Activated CD8-positive, alpha-beta T cell treated with anti-CD3 and anti-CD28 coated beads for 36 hours (primary cell): ENCODE data around the gene HOXC9. TPM values are rescaled to one million over a fixed set of nuclear protein-coding genes. Genes with fewer than 3 reads are reported as not detected.
A peak's percentile ranks its signal among the peaks of the same experiment; 100 is the strongest.

ENCODE experiments used
- ATAC-seq: fragments of 200-7000 bp; cut with Tn5 transposase; one replicate; pipeline ENCODE4 v1.10.0; 2021; ENCODE audit warnings: mild to moderate bottlenecking, moderate library complexity
- CTCF ChIA-PET: fragments of 350-600 bp; sonication (Branson Sonifier 250); formaldehyde crosslinking; loops from one replicate; lab custom pipeline; 2021; ENCODE audit warnings: antibody characterized with exemption; lab: Charles Lee
- POLR2A ChIA-PET: fragments of 350-600 bp; sonication (Branson Sonifier 250); formaldehyde crosslinking; loops from one replicate; lab custom pipeline; 2021; ENCODE audit warnings: antibody characterized with exemption; lab: Charles Lee
- DNase-seq: peaks from one replicate; pipeline ENCODE4 v3.0.0-alpha.2; 2020
- H3K27ac Mint-ChIP-seq: one replicate; pipeline ENCODE4 v1.8.0; 2021; ENCODE audit warnings: mild to moderate bottlenecking, mixed read lengths
- H3K27me3 Mint-ChIP-seq: one replicate; pipeline ENCODE4 v1.8.0; 2021; ENCODE audit warnings: mixed read lengths
- H3K36me3 Mint-ChIP-seq: one replicate; pipeline ENCODE4 v1.8.0; 2021; ENCODE audit warnings: low read depth, mixed read lengths
- H3K4me1 Mint-ChIP-seq: one replicate; pipeline ENCODE4 v1.8.0; 2021; ENCODE audit warnings: low read depth, mixed read lengths
- H3K4me3 Mint-ChIP-seq: one replicate; pipeline ENCODE4 v1.8.0; 2021; ENCODE audit warnings: mild to moderate bottlenecking, moderate library complexity, mixed read lengths
- H3K9me3 Mint-ChIP-seq: one replicate; pipeline ENCODE4 v1.8.0; 2021; ENCODE audit warnings: mixed read lengths
- intact Hi-C: fragments of 100-400 bp; cut with micrococcal nuclease; formaldehyde crosslinking; loops from one replicate; pipeline ENCODE4 v1.10.0; 2022
- total RNA-seq, 2 experiments: library from RNA; stranded (reverse); gene quantifications; one replicate each; pipeline ENCODE4 v1.2.3, GENCODE V29; 2021
- TF ChIP-seq, protein P1 (sequence below): fragments of 200-600 bp; IDR thresholded peaks from one replicate; pipeline ENCODE4 v1.8.0; 2022; ENCODE audit warnings: antibody characterized with exemption, mild to moderate bottlenecking

Gene HOXC9
- total RNA-seq, 2 experiments from 2014 or later, result not detected

DNA sequence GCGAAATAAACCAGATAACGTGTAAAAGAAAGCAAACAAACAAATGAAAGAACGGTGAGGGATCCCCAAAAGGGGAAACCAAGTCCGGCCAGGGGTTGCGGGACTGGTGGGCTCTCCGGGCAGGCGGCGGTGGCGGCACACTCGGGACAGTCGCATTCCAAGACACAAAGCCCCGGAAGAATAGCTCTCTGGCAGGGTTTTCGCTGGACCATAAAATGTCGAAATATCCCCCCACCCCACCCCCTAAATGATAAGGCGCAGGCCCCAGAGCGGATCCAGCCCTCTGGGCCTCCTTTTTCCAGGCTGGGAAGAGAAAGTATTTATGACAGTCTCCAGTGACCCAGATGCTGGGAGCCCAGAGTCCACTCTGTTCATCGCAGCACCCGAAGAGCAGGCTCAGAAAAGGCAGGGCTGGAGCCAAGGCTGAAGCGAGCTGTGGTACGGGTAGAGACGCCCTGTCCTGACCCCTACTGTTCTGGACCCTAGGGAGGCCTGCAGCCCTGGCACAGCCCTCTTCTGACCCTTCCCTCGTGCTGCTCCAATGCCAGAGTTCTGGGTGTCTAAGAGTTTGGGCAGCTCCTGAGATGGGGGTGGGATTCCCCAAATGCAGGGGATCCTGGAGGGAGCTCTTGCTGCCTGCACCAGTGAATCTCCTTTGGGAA lies 6.7 kb downstream of the HOXC9 start:
- TF ChIP-seq, protein P1, sequence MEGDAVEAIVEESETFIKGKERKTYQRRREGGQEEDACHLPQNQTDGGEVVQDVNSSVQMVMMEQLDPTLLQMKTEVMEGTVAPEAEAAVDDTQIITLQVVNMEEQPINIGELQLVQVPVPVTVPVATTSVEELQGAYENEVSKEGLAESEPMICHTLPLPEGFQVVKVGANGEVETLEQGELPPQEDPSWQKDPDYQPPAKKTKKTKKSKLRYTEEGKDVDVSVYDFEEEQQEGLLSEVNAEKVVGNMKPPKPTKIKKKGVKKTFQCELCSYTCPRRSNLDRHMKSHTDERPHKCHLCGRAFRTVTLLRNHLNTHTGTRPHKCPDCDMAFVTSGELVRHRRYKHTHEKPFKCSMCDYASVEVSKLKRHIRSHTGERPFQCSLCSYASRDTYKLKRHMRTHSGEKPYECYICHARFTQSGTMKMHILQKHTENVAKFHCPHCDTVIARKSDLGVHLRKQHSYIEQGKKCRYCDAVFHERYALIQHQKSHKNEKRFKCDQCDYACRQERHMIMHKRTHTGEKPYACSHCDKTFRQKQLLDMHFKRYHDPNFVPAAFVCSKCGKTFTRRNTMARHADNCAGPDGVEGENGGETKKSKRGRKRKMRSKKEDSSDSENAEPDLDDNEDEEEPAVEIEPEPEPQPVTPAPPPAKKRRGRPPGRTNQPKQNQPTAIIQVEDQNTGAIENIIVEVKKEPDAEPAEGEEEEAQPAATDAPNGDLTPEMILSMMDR, result no peak
- peak overlapping the region; percentile 41 for H3K4me3 Mint-ChIP-seq
- intact Hi-C loops, result loop anchor here (2.0 to 5.0 kb wide), 2 partner anchors 186 to 200 kb away; no protein-coding TSS in a partner anchor
- ATAC-seq (no peak), DNase-seq (no peak)
- CTCF ChIA-PET, result interaction anchor here (0.6 to 6.5 kb wide), 23 partner anchors 9 to 208 kb away, joined by 3 to 94 read pairs (median 7); partner anchors contain the start of genes HOXC10, HOXC4, HOXC5 and SMUG1
- H3K27ac Mint-ChIP-seq, result no peak overlapping the region
- H3K4me1 Mint-ChIP-seq, result peaks cover 26% of the 10 kb centered on the region
- no peaks in the 10 kb centered on the region for H3K36me3 Mint-ChIP-seq
- H3K9me3 Mint-ChIP-seq, result no peaks in the 10 kb centered on the region
- POLR2A ChIA-PET, result interaction anchor here (1.0 to 1.1 kb wide), 2 partner anchors 20 to 23 kb away, joined by 3 read pairs; no protein-coding TSS in a partner anchor
- H3K27me3 Mint-ChIP-seq, result peaks cover 84% of the 10 kb centered on the region

DNA sequence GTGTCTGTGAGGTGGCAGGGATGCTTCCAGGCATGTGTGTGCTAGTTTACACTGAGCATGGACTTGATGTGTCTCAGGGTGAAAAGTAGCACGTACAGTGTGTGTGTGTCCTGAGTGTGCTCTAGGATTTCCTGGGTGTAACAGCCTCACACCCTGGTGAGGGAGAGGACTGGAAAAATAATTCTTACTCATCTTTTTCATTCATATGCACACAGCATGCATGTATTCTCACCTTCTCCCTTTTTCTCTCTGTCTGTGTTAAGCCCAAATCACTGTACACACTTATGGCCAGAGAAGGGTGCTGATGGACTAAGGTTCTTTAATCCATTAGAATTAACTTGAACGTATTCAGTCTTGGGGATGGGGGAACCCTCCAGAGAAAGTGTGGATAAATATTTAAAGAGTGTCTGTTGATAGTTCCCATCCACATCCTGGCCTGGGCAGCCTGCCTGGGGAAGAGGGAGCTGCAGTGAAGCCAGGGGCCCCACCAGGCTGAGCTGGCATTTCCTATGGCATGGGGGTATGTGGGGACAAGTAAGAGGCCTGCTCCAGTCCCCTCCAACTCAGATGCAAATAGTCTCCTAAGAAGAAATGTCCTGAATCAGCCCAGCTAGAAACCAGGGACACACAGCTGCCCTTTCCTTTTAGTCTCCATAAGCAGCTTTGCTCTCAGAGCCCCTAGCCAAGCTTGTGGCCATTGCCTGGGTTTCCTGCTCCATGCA lies 7.7 kb downstream of the HOXC9 start:
- CTCF ChIA-PET, result interaction anchor here (1.0 to 6.5 kb wide), 10 partner anchors 8 to 209 kb away, joined by 4 to 94 read pairs (median 13); partner anchors contain the start of genes HOXC10, HOXC5 and SMUG1
- ATAC-seq (no peak), DNase-seq (no peak)
- intact Hi-C loops, result loop anchor here (2.0 to 5.0 kb wide), 2 partner anchors 185 to 199 kb away; no protein-coding TSS in a partner anchor
- H3K36me3 Mint-ChIP-seq, result no peaks in the 10 kb centered on the region
- POLR2A ChIA-PET, result interaction anchor here (1.1 to 2.2 kb wide), 3 partner anchors 9 to 54 kb away, joined by 3 to 6 read pairs (median 6); partner anchors contain the start of gene HOXC12
- no peaks in the 10 kb centered on the region for H3K9me3 Mint-ChIP-seq
- H3K4me3 Mint-ChIP-seq, result no peak overlapping the region
- peaks cover 83% of the 10 kb centered on the region for H3K27me3 Mint-ChIP-seq
- peaks cover 26% of the 10 kb centered on the region for H3K4me1 Mint-ChIP-seq
- no peak overlapping the region for H3K27ac Mint-ChIP-seq
- TF ChIP-seq, protein P1, result no peak

DNA sequence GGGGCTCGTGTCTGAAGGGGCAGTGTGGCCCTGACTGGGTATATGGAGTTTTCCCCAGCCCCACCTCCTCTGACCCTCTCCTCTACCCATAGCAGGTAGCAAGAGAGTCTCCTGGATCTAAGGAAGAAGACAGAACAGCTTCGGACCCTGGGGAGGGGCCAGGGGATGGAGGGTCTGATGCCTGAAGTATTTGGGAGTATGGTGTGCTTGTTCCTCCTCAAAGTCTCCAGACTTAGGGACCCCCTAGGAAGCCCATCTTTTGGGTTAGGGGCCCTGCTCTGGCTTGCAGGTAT lies 8.2 kb downstream of the HOXC9 start:
- H3K27ac Mint-ChIP-seq, result no peak overlapping the region
- intact Hi-C loops, result loop anchor here (5.0 kb wide), 1 partner anchor 184 kb away; no protein-coding TSS in a partner anchor
- H3K9me3 Mint-ChIP-seq, result no peaks in the 10 kb centered on the region
- no peak for ATAC-seq
- H3K36me3 Mint-ChIP-seq, result no peaks in the 10 kb centered on the region
- no peak overlapping the region for H3K4me3 Mint-ChIP-seq
- CTCF ChIA-PET, result interaction anchor here (1.0 to 6.5 kb wide), 11 partner anchors 8 to 208 kb away, joined by 4 to 94 read pairs (median 7); partner anchors contain the start of genes HOXC10, HOXC5, HOXC9 and SMUG1
- TF ChIP-seq, protein P1, result no peak
- POLR2A ChIA-PET, result interaction anchor here (1.0 to 2.2 kb wide), 3 partner anchors 9 to 181 kb away, joined by 3 to 6 read pairs (median 6); partner anchors contain the start of genes HOXC12 and SMUG1
- H3K27me3 Mint-ChIP-seq, result peaks cover 83% of the 10 kb centered on the region
- H3K4me1 Mint-ChIP-seq, result peaks cover 26% of the 10 kb centered on the region
- no peak for DNase-seq

DNA sequence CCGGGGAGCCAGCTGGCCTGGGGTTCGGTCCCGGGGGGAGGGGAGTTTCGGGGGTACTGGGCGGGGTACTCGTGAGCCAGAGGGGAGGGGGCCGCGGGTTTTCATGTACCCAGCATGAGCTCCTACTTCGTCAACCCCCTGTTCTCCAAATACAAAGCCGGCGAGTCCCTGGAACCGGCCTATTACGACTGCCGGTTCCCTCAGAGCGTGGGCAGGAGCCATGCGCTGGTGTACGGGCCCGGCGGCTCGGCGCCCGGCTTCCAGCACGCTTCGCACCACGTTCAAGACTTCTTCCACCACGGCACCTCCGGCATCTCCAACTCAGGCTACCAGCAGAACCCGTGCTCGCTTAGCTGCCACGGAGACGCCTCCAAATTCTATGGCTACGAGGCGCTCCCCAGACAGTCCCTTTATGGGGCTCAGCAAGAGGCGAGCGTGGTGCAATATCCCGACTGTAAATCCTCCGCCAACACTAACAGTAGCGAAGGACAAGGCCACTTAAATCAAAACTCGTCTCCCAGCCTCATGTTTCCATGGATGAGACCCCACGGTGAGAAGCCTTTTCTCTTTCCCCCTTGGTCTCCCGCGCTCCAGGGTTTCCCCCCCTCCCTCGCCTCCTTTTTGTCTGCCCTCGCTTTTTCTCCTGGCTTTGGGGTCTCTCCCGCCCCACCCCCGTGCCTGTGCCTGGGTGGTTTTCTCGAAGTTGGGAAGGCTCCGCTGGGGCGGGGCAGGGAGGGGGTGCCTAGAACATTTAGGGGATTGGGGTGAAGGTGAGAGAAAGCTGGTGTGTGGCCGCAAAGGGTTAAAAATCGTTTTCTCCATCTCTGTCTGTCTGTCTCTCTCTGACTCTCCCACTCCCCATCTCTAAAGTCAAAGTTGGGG lies 9.5 kb downstream of the HOXC9 start:
- peaks cover 85% of the 10 kb centered on the region for H3K27me3 Mint-ChIP-seq
- DNase-seq (peak; percentile 59), ATAC-seq (peak; percentile 49)
- H3K36me3 Mint-ChIP-seq, result no peaks in the 10 kb centered on the region
- ChIA-PET POLR2A (interaction anchor here (0.7 to 2.2 kb wide), 6 partner anchors 8 to 263 kb away, joined by 3 to 6 read pairs (median 4); partner anchors contain the start of genes HOXC12 and SMUG1), CTCF (interaction anchor here (0.7 to 6.5 kb wide), 15 partner anchors 8 to 205 kb away, joined by 3 to 94 read pairs (median 7); partner anchors contain the start of genes HOXC10, HOXC9 and SMUG1)
- TF ChIP-seq, protein P1, result no peak
- H3K4me1 Mint-ChIP-seq, result peaks cover 28% of the 10 kb centered on the region
- no peak overlapping the region for H3K27ac Mint-ChIP-seq
- H3K9me3 Mint-ChIP-seq, result no peaks in the 10 kb centered on the region
- H3K4me3 Mint-ChIP-seq, result peak overlapping the region; percentile 26
- intact Hi-C loops, result loop anchor here (5.0 kb wide), 1 partner anchor 183 kb away; no protein-coding TSS in a partner anchor
